ENCODE measurements around the gene SCG5. TPM values are rescaled to one million over a fixed set of nuclear protein-coding genes. Genes with fewer than 3 reads are reported as not detected.
"Not testable (repeated sequence)": the region's sequence is repeated elsewhere in the genome, so short reads cannot be mapped to it uniquely, and the experiment has no call there.

The SCG5 gene
- 10 to 100 TPM in 9 of 10 donors, 1 to 10 TPM in 1; 8.4 to 22.0 (median 16.0) TPM for polyA plus RNA-seq (ENCODE audit: insufficient read length in 10 of 10)
- long read RNA-seq, donor 1, partial matches to known transcripts, result 0 of 4 reads
- long read RNA-seq, donor 1, other reads (novel, unspliced or antisense), result 0 of 4 reads
- long read RNA-seq, donor 2, partial matches to known transcripts, result 0 of 1 reads
- long read RNA-seq, donor 2, other reads (novel, unspliced or antisense), result 0 of 1 reads
- long read RNA-seq, donor 3, result 0 reads
- long read RNA-seq, donor 4, partial matches to known transcripts, result 0 of 3 reads
- long read RNA-seq, donor 4, other reads (novel, unspliced or antisense), result 0 of 3 reads
- long read RNA-seq, donor 5, transcript SCG5-202 (6 exons, 1,235 nt), result major isoform, 5 of 9 reads
- long read RNA-seq, donor 5, partial matches to known transcripts, result 0 of 9 reads
- long read RNA-seq, donor 5, other reads (novel, unspliced or antisense), result 0 of 9 reads
- long read RNA-seq, donor 6, partial matches to known transcripts, result 0 of 8 reads
- long read RNA-seq, donor 6, other reads (novel, unspliced or antisense), result 0 of 8 reads
- long read RNA-seq, donor 7, partial matches to known transcripts, result 0 of 4 reads
- long read RNA-seq, donor 7, other reads (novel, unspliced or antisense), result 0 of 4 reads
- long read RNA-seq, donor 8, partial matches to known transcripts, result 0 of 1 reads
- long read RNA-seq, donor 8, other reads (novel, unspliced or antisense), result 0 of 1 reads
- long read RNA-seq, donor 9, partial matches to known transcripts, result 0 of 1 reads
- long read RNA-seq, donor 9, other reads (novel, unspliced or antisense), result 0 of 1 reads

GRCh38 chr15:32641517-32642059 lies at the start of gene SCG5:
SCG5 (plus strand) TSS chr15:32641710; CDS start chr15:32643593, 1,883 bp downstream.
- DNase-seq, result peak; percentile 42 to 90 (median 62)

GRCh38 chr15:32593151-32593550 lies 48.4 kb upstream of the SCG5 start, which contains the start of gene GOLGA8N:
GOLGA8N (plus strand) TSS chr15:32593456.
- DNase-seq, result not testable (repeated sequence)

GRCh38 chr15:32609518-32609917 lies 32.0 kb upstream of the SCG5 start:
- not testable (repeated sequence) for DNase-seq

- DNase-seq, result peak; percentile 1 to 17 (median 7)
Measured at GRCh38 chr15:32610719-32611118, 30.8 kb upstream of the SCG5 start.

- not testable (repeated sequence) for DNase-seq
Measured at GRCh38 chr15:32614712-32615050, 26.8 kb upstream of the SCG5 start.

GRCh38 chr15:32615051-32615870 lies 26.2 kb upstream of the SCG5 start, which contains the start of gene ARHGAP11A:
ARHGAP11A (plus strand) TSS chr15:32615504; CDS start chr15:32616212, 708 bp downstream.
- peak; percentile 92 to 97 (median 93) for DNase-seq

- DNase-seq, result peak in 1 of 3 donors; percentile 9
Measured at GRCh38 chr15:32615871-32616426, 25.6 kb upstream of the SCG5 start.

GRCh38 chr15:32636410-32636809 lies 5.1 kb upstream of the SCG5 start:
- no peak for DNase-seq

- DNase-seq, result no peak
Measured at GRCh38 chr15:32636908-32637567, 4.5 kb upstream of the SCG5 start.

GRCh38 chr15:32637704-32638103 lies 3.8 kb upstream of the SCG5 start:
- DNase-seq, result no peak

GRCh38 chr15:32642667-32643435 lies 1.3 kb downstream of the SCG5 start:
- DNase-seq, result no peak

GRCh38 chr15:32643907-32644445 lies 2.5 kb downstream of the SCG5 start:
- no peak for DNase-seq

GRCh38 chr15:32646291-32646690 lies 4.8 kb downstream of the SCG5 start:
- no peak for DNase-seq

GRCh38 chr15:32649342-32649741 lies 7.8 kb downstream of the SCG5 start:
- DNase-seq, result no peak

- DNase-seq, result peak; percentile 49 to 63 (median 54)
Measured at GRCh38 chr15:32651229-32651837, 9.8 kb downstream of the SCG5 start.

GRCh38 chr15:32652178-32652577 lies 10.7 kb downstream of the SCG5 start:
- DNase-seq, result no peak

GRCh38 chr15:32656091-32656490 lies 14.6 kb downstream of the SCG5 start:
- DNase-seq, result no peak

- no peak for DNase-seq
Measured at GRCh38 chr15:32656496-32656895, 15.0 kb downstream of the SCG5 start.

All from muscle of back (tissue), 13 donors.